ENCODE results near the gene CAMP. TPM values are rescaled to one million over a fixed set of nuclear protein-coding genes. Genes with fewer than 3 reads are reported as not detected.

CAMP gene
- total RNA-seq, 1 experiment from 2014 or later = 100 TPM

- Histone ChIP-seq H2AFZ (ENCODE audit: low read length) (no peak overlapping the region), H3K4me2 (ENCODE audit: low read depth, low read length, poor library complexity, severe bottlenecking) (no peak overlapping the region), H3K9me2 (replicated peaks; ENCODE audit: insufficient read depth, low read length) (no peaks in the 10 kb centered on the region), H3K27ac (ENCODE audit: low read length) (no peak overlapping the region), H3K4me1 (ENCODE audit: low read length) (peaks cover 14% of the 10 kb centered on the region), H3K9me3 (ENCODE audit: low read length) (no peaks in the 10 kb centered on the region), H3K36me3 (ENCODE audit: insufficient read depth, low read length) (no peaks in the 10 kb centered on the region), H3K79me2 (ENCODE audit: low read length) (no peaks in the 10 kb centered on the region), H3K27me3 (ENCODE audit: low read length) (no peaks in the 10 kb centered on the region), H3K9ac (ENCODE audit: low read length) (no peak overlapping the region), H3K4me3 (ENCODE audit: low read length) (no peak overlapping the region), H4K20me1 (ENCODE audit: insufficient read depth, low read depth, low read length) (no peaks in the 10 kb centered on the region)
- no peak for DNase-seq
Observed at GRCh38 chr3:48217449-48217848, 5.8 kb upstream of the CAMP start.

GRCh38 chr3:48218537-48218936 lies 4.8 kb upstream of the CAMP start:
- H3K79me2 ChIP-seq (ENCODE audit: low read length) = no peaks in the 10 kb centered on the region
- no peaks in the 10 kb centered on the region for H3K36me3 ChIP-seq (ENCODE audit: insufficient read depth, low read length)
- no peaks in the 10 kb centered on the region for H3K9me2 ChIP-seq (replicated peaks; ENCODE audit: insufficient read depth, low read length)
- no peak overlapping the region for H3K27ac ChIP-seq (ENCODE audit: low read length)
- H3K4me2 ChIP-seq (ENCODE audit: low read depth, low read length, poor library complexity, severe bottlenecking) = no peak overlapping the region
- no peaks in the 10 kb centered on the region for H3K9me3 ChIP-seq (ENCODE audit: low read length)
- no peak for DNase-seq
- no peaks in the 10 kb centered on the region for H4K20me1 ChIP-seq (ENCODE audit: insufficient read depth, low read depth, low read length)
- H3K4me1 ChIP-seq (ENCODE audit: low read length) = peaks cover 25% of the 10 kb centered on the region
- no peak overlapping the region for H3K4me3 ChIP-seq (ENCODE audit: low read length)
- H3K9ac ChIP-seq (ENCODE audit: low read length) = no peak overlapping the region
- no peaks in the 10 kb centered on the region for H3K27me3 ChIP-seq (ENCODE audit: low read length)
- no peak overlapping the region for H2AFZ ChIP-seq (ENCODE audit: low read length)

- H3K4me1 ChIP-seq (ENCODE audit: low read length) = peaks cover 35% of the 10 kb centered on the region
- no peak overlapping the region for H3K4me3 ChIP-seq (ENCODE audit: low read length)
- no peaks in the 10 kb centered on the region for H4K20me1 ChIP-seq (ENCODE audit: insufficient read depth, low read depth, low read length)
- no peaks in the 10 kb centered on the region for H3K9me3 ChIP-seq (ENCODE audit: low read length)
- H3K4me2 ChIP-seq (ENCODE audit: low read depth, low read length, poor library complexity, severe bottlenecking) = no peak overlapping the region
- no peak overlapping the region for H3K27ac ChIP-seq (ENCODE audit: low read length)
- H3K36me3 ChIP-seq (ENCODE audit: insufficient read depth, low read length) = no peaks in the 10 kb centered on the region
- H3K79me2 ChIP-seq (ENCODE audit: low read length) = no peaks in the 10 kb centered on the region
- no peaks in the 10 kb centered on the region for H3K27me3 ChIP-seq (ENCODE audit: low read length)
- no peak for DNase-seq
- no peaks in the 10 kb centered on the region for H3K9me2 ChIP-seq (replicated peaks; ENCODE audit: insufficient read depth, low read length)
- no peak overlapping the region for H2AFZ ChIP-seq (ENCODE audit: low read length)
- no peak overlapping the region for H3K9ac ChIP-seq (ENCODE audit: low read length)
Observed at GRCh38 chr3:48219543-48219942, 3.8 kb upstream of the CAMP start.

GRCh38 chr3:48220746-48221145 lies 2.5 kb upstream of the CAMP start:
- H2AFZ ChIP-seq (ENCODE audit: low read length) = no peak overlapping the region
- peaks cover 47% of the 10 kb centered on the region for H3K4me1 ChIP-seq (ENCODE audit: low read length)
- H4K20me1 ChIP-seq (ENCODE audit: insufficient read depth, low read depth, low read length) = no peaks in the 10 kb centered on the region
- H3K27ac ChIP-seq (ENCODE audit: low read length) = no peak overlapping the region
- no peak overlapping the region for H3K9ac ChIP-seq (ENCODE audit: low read length)
- no peaks in the 10 kb centered on the region for H3K9me2 ChIP-seq (replicated peaks; ENCODE audit: insufficient read depth, low read length)
- DNase-seq = no peak
- H3K36me3 ChIP-seq (ENCODE audit: insufficient read depth, low read length) = no peaks in the 10 kb centered on the region
- H3K27me3 ChIP-seq (ENCODE audit: low read length) = no peaks in the 10 kb centered on the region
- no peak overlapping the region for H3K4me2 ChIP-seq (ENCODE audit: low read depth, low read length, poor library complexity, severe bottlenecking)
- no peaks in the 10 kb centered on the region for H3K9me3 ChIP-seq (ENCODE audit: low read length)
- H3K79me2 ChIP-seq (ENCODE audit: low read length) = no peaks in the 10 kb centered on the region
- no peak overlapping the region for H3K4me3 ChIP-seq (ENCODE audit: low read length)

GRCh38 chr3:48225587-48225986 lies 2.3 kb downstream of the CAMP start:
- H3K9ac ChIP-seq (ENCODE audit: low read length) = peak overlapping the region; percentile 65; the same call in 1 of the 2 replicates
- peaks cover 60% of the 10 kb centered on the region for H3K4me1 ChIP-seq (ENCODE audit: low read length)
- peak overlapping the region; percentile 58 for H3K4me2 ChIP-seq (ENCODE audit: low read depth, low read length, poor library complexity, severe bottlenecking)
- no peaks in the 10 kb centered on the region for H3K36me3 ChIP-seq (ENCODE audit: insufficient read depth, low read length)
- no peak for DNase-seq
- H3K27ac ChIP-seq (ENCODE audit: low read length) = peak overlapping the region; percentile 97
- no peak overlapping the region for H2AFZ ChIP-seq (ENCODE audit: low read length)
- no peaks in the 10 kb centered on the region for H3K9me2 ChIP-seq (replicated peaks; ENCODE audit: insufficient read depth, low read length)
- no peak overlapping the region for H3K4me3 ChIP-seq (ENCODE audit: low read length)
- no peaks in the 10 kb centered on the region for H4K20me1 ChIP-seq (ENCODE audit: insufficient read depth, low read depth, low read length)
- no peaks in the 10 kb centered on the region for H3K27me3 ChIP-seq (ENCODE audit: low read length)
- H3K9me3 ChIP-seq (ENCODE audit: low read length) = no peaks in the 10 kb centered on the region
- H3K79me2 ChIP-seq (ENCODE audit: low read length) = no peaks in the 10 kb centered on the region

- peak overlapping the region; percentile 28 for H3K4me2 ChIP-seq (ENCODE audit: low read depth, low read length, poor library complexity, severe bottlenecking)
Observed at GRCh38 chr3:48226939-48227338, 3.6 kb downstream of the CAMP start.

GRCh38 chr3:48232232-48232631 lies 8.9 kb downstream of the CAMP start:
- peak overlapping the region; percentile 80 for H3K4me2 ChIP-seq (ENCODE audit: low read depth, low read length, poor library complexity, severe bottlenecking)

More at GRCh38 chr3:48226939-48227338, 3.6 kb downstream of the CAMP start:
- no peaks in the 10 kb centered on the region for H3K9me3 ChIP-seq (ENCODE audit: low read length)
- no peaks in the 10 kb centered on the region for H3K27me3 ChIP-seq (ENCODE audit: low read length)
- H3K36me3 ChIP-seq (ENCODE audit: insufficient read depth, low read length) = no peaks in the 10 kb centered on the region
- H3K9ac ChIP-seq (ENCODE audit: low read length) = peak overlapping the region; percentile 9
- no peaks in the 10 kb centered on the region for H3K79me2 ChIP-seq (ENCODE audit: low read length)
- H2AFZ ChIP-seq (ENCODE audit: low read length) = peak overlapping the region; percentile 65
- H3K9me2 ChIP-seq (replicated peaks; ENCODE audit: insufficient read depth, low read length) = no peaks in the 10 kb centered on the region
- H3K27ac ChIP-seq (ENCODE audit: low read length) = peak overlapping the region; percentile 97
- peaks cover 61% of the 10 kb centered on the region for H3K4me1 ChIP-seq (ENCODE audit: low read length)
- no peaks in the 10 kb centered on the region for H4K20me1 ChIP-seq (ENCODE audit: insufficient read depth, low read depth, low read length)
- peak; percentile 49 for DNase-seq
- H3K4me3 ChIP-seq (ENCODE audit: low read length) = no peak overlapping the region; the same call in 1 of the 2 replicates

GRCh38 chr3:48232734-48233133 lies 9.4 kb downstream of the CAMP start:
- peak overlapping the region; percentile 80 for H3K4me2 ChIP-seq (ENCODE audit: low read depth, low read length, poor library complexity, severe bottlenecking)
- no peaks in the 10 kb centered on the region for H3K9me2 ChIP-seq (replicated peaks; ENCODE audit: insufficient read depth, low read length)
- H3K27ac ChIP-seq (ENCODE audit: low read length) = peak overlapping the region; percentile 82
- peak overlapping the region; percentile 62 for H3K4me3 ChIP-seq (ENCODE audit: low read length)
- H2AFZ ChIP-seq (ENCODE audit: low read length) = peak overlapping the region; percentile 84
- peak; percentile 95 for DNase-seq
- H3K79me2 ChIP-seq (ENCODE audit: low read length) = no peaks in the 10 kb centered on the region
- peak overlapping the region; percentile 63 for H3K9ac ChIP-seq (ENCODE audit: low read length)
- no peaks in the 10 kb centered on the region for H3K27me3 ChIP-seq (ENCODE audit: low read length)
- H3K36me3 ChIP-seq (ENCODE audit: insufficient read depth, low read length) = no peaks in the 10 kb centered on the region
- peaks cover 45% of the 10 kb centered on the region for H3K4me1 ChIP-seq (ENCODE audit: low read length)
- H3K9me3 ChIP-seq (ENCODE audit: low read length) = no peaks in the 10 kb centered on the region
- no peaks in the 10 kb centered on the region for H4K20me1 ChIP-seq (ENCODE audit: insufficient read depth, low read depth, low read length)

More at GRCh38 chr3:48232232-48232631, 8.9 kb downstream of the CAMP start:
- H3K4me1 ChIP-seq (ENCODE audit: low read length) = peaks cover 46% of the 10 kb centered on the region
- H3K9me2 ChIP-seq (replicated peaks; ENCODE audit: insufficient read depth, low read length) = no peaks in the 10 kb centered on the region
- peak overlapping the region; percentile 68 for H2AFZ ChIP-seq (ENCODE audit: low read length)
- H3K79me2 ChIP-seq (ENCODE audit: low read length) = no peaks in the 10 kb centered on the region
- no peaks in the 10 kb centered on the region for H3K9me3 ChIP-seq (ENCODE audit: low read length)
- H3K4me3 ChIP-seq (ENCODE audit: low read length) = no peak overlapping the region
- H3K27me3 ChIP-seq (ENCODE audit: low read length) = no peaks in the 10 kb centered on the region
- no peak for DNase-seq
- peak overlapping the region; percentile 15; the same call in 1 of the 2 replicates for H3K9ac ChIP-seq (ENCODE audit: low read length)
- H3K27ac ChIP-seq (ENCODE audit: low read length) = peak overlapping the region; percentile 82
- H4K20me1 ChIP-seq (ENCODE audit: insufficient read depth, low read depth, low read length) = no peaks in the 10 kb centered on the region
- H3K36me3 ChIP-seq (ENCODE audit: insufficient read depth, low read length) = no peaks in the 10 kb centered on the region

All from Karpas-422 (cell line).